Fibroblast of lung (primary cell): Measurements from ENCODE around the gene FSD1. TPM values are rescaled to one million over a fixed set of nuclear protein-coding genes. Genes with fewer than 3 reads are reported as not detected.

Source experiments
- DNase-seq, 2 donors: peaks; one replicate each; pipeline versions ENCODE4 v3.0.0 to v3.0.0-alpha.2; 2010; ENCODE audit warnings: low read depth in 2 of 2
- H2AFZ ChIP-seq: 2 replicates; pipeline ENCODE4 v1.5.1; 2012; ENCODE audit warnings: low read length, control low read depth, inconsistent platforms
- H3K27ac ChIP-seq: 2 replicates; pipeline ENCODE4 v1.5.1; 2011; ENCODE audit warnings: low read length, control low read depth; ENCODE audit not compliant: insufficient read depth
- H3K27me3 ChIP-seq: 2 replicates; pipeline ENCODE4 v1.5.1; 2011; ENCODE audit warnings: mild to moderate bottlenecking, low read length; ENCODE audit not compliant: control insufficient read depth, insufficient read depth
- H3K36me3 ChIP-seq: 2 replicates; pipeline ENCODE4 v1.5.1; 2011; ENCODE audit warnings: low read length; ENCODE audit not compliant: control insufficient read depth, insufficient read depth
- H3K4me1 ChIP-seq: 2 replicates; pipeline ENCODE4 v1.5.1; 2011; ENCODE audit warnings: low read length; ENCODE audit not compliant: control insufficient read depth, insufficient read depth; ENCODE audit errors: extremely low read depth
- H3K4me2 ChIP-seq: 2 replicates; pipeline ENCODE4 v1.5.1; 2011; ENCODE audit warnings: low read length, control low read depth; ENCODE audit not compliant: insufficient read depth; ENCODE audit errors: extremely low read depth
- H3K4me3 ChIP-seq, 4 experiments: fragments of 200-600 bp in 1 of 4; sonication (generic) in 1 of 4; replicated peaks in 1 of 4; 2 replicates each; pipeline ENCODE4 v1.5.1; 2011 to 2016; ENCODE audit warnings: low read length in 4 of 4, low read depth in 3 of 4, mild to moderate bottlenecking in 3 of 4, control low read depth in 2 of 4, inconsistent platforms in 1 of 4, mixed read lengths in 1 of 4; ENCODE audit not compliant: insufficient read depth in 1 of 4; ENCODE audit errors: control extremely low read depth in 1 of 4
- H3K79me2 ChIP-seq: 2 replicates; pipeline ENCODE4 v1.5.1; 2012; ENCODE audit warnings: mild to moderate bottlenecking, low read length, inconsistent platforms; ENCODE audit not compliant: control insufficient read depth, insufficient read depth
- H3K9ac ChIP-seq: 2 replicates; pipeline ENCODE4 v1.5.1; 2011; ENCODE audit warnings: mild to moderate bottlenecking, low read length, control low read depth; ENCODE audit not compliant: insufficient read depth
- H3K9me3 ChIP-seq: 2 replicates; pipeline ENCODE4 v1.5.1; 2012; ENCODE audit warnings: low read depth, low read length; ENCODE audit not compliant: control insufficient read depth, insufficient read depth
- H4K20me1 ChIP-seq: 2 replicates; pipeline ENCODE4 v1.5.1; 2011; ENCODE audit warnings: low read length; ENCODE audit not compliant: control insufficient read depth, insufficient read depth; ENCODE audit errors: extremely low read depth
- CTCF ChIP-seq, 2 donors: IDR thresholded peaks in 1 of 2; conservative IDR thresholded peaks in 1 of 2; 1 replicate in 1 of 2; 2 replicates in 1 of 2; pipeline ENCODE4 v1.5.1; 2011 to 2012; ENCODE audit warnings: low read length in 2 of 2, control low read depth in 1 of 2, inconsistent platforms in 1 of 2, low read depth in 1 of 2, mild to moderate bottlenecking in 1 of 2
- EZH2 ChIP-seq: IDR thresholded peaks from 2 replicates; pipeline ENCODE4 v1.5.1; 2012; ENCODE audit warnings: low read length, control low read depth, mild to moderate bottlenecking; ENCODE audit errors: missing control alignments
- polyA plus RNA-seq, 2 donors: library from polyadenylated mRNA; depleted of rRNA in 1 of 2; stranded (reverse) in 1 of 2; unstranded in 1 of 2; fragments of >200 nt; gene quantifications; 2 replicates each; pipeline ENCODE4 v1.2.1, GENCODE V29; 2011 to 2012; ENCODE audit warnings: missing spikeins in 1 of 2
- total RNA-seq: library from RNA; depleted of rRNA; stranded (reverse); fragments of >200 nt; gene quantifications from 2 replicates; pipeline ENCODE4 v1.2.1, GENCODE V29; 2014

Gene FSD1
- total and polyA plus RNA-seq, 2 donors (not counting 1 experiment from before 2014, with no cell fraction given): 4.6 to 10.1 TPM

- Histone ChIP-seq H3K4me3 (no peak overlapping the region), H2AFZ (no peak overlapping the region), H3K36me3 (peaks cover 46% of the 10 kb centered on the region), H3K4me2 (no peak overlapping the region), H3K4me1 (peaks cover 10% of the 10 kb centered on the region), H4K20me1 (no peaks in the 10 kb centered on the region), H3K27me3 (no peaks in the 10 kb centered on the region), H3K27ac (no peak overlapping the region), H3K9ac (no peak overlapping the region), H3K9me3 (no peaks in the 10 kb centered on the region), H3K79me2 (peaks cover 52% of the 10 kb centered on the region)
- DNase-seq: no peak
- TF ChIP-seq EZH2 (no peak), CTCF (conservative IDR thresholded peaks at IDR 0.05 in 1 of 2, IDR thresholded peaks at IDR 0.05 in 1 of 2; ENCODE audit: low read depth in 1 of 2, low read length in 2 of 2) (no peak)
These were observed 62.4 kb downstream of the FSD1 start for GRCh38 chr19:4366666-4367335.

- Histone ChIP-seq H3K9ac (no peak overlapping the region), H3K79me2 (peaks cover 58% of the 10 kb centered on the region), H3K27ac (no peak overlapping the region), H3K9me3 (no peaks in the 10 kb centered on the region), H3K4me1 (peaks cover 13% of the 10 kb centered on the region), H3K4me2 (no peak overlapping the region), H2AFZ (no peak overlapping the region), H4K20me1 (no peaks in the 10 kb centered on the region), H3K4me3 (no peak overlapping the region), H3K36me3 (peaks cover 40% of the 10 kb centered on the region), H3K27me3 (no peaks in the 10 kb centered on the region)
- no peak for TF ChIP-seq EZH2
- TF ChIP-seq CTCF (conservative IDR thresholded peaks at IDR 0.05 in 1 of 2, IDR thresholded peaks at IDR 0.05 in 1 of 2; ENCODE audit: low read depth in 1 of 2, low read length in 2 of 2): no peak
- no peak for DNase-seq
These were observed 62.9 kb downstream of the FSD1 start for GRCh38 chr19:4367336-4367723.

- Histone ChIP-seq H3K9ac (no peak overlapping the region), H3K4me1 (peaks cover 17% of the 10 kb centered on the region), H3K36me3 (peaks cover 39% of the 10 kb centered on the region), H3K9me3 (no peaks in the 10 kb centered on the region), H2AFZ (no peak overlapping the region), H3K27ac (peak overlapping the region; percentile 52), H3K4me2 (no peak overlapping the region), H4K20me1 (no peaks in the 10 kb centered on the region), H3K4me3 (no peak overlapping the region), H3K79me2 (peaks cover 62% of the 10 kb centered on the region), H3K27me3 (no peaks in the 10 kb centered on the region)
- TF ChIP-seq CTCF (conservative IDR thresholded peaks at IDR 0.05 in 1 of 2, IDR thresholded peaks at IDR 0.05 in 1 of 2; ENCODE audit: low read depth in 1 of 2, low read length in 2 of 2) (no peak), EZH2 (no peak)
- no peak for DNase-seq
These were observed 63.4 kb downstream of the FSD1 start for GRCh38 chr19:4367781-4368127.
